ENCODE measurements around the gene FADS6. TPM values are rescaled to one million over a fixed set of nuclear protein-coding genes. Genes with fewer than 3 reads are reported as not detected.

FADS6 gene
- total and polyA plus RNA-seq, 10 of the 15 experiments (the other 5 are each of a cell fraction or from before 2014, with no cell fraction given) = not detected

- TF ChIP-seq RFX5 (IDR thresholded peaks at IDR 0.05; ENCODE audit: low read depth, low read length) (no peak), ZNF622 (IDR thresholded peaks at IDR 0.05) (no peak), ZNF217 (IDR thresholded peaks at IDR 0.05) (no peak), RUNX3 (IDR thresholded peaks at IDR 0.05; ENCODE audit: low read length) (no peak), STAT1 (conservative IDR thresholded peaks at IDR 0.05) (no peak), CHD4 (IDR thresholded peaks at IDR 0.05) (no peak)
Measured at GRCh38 chr17:74848656-74849399, 44.6 kb downstream of the FADS6 start (continued).

DNA sequence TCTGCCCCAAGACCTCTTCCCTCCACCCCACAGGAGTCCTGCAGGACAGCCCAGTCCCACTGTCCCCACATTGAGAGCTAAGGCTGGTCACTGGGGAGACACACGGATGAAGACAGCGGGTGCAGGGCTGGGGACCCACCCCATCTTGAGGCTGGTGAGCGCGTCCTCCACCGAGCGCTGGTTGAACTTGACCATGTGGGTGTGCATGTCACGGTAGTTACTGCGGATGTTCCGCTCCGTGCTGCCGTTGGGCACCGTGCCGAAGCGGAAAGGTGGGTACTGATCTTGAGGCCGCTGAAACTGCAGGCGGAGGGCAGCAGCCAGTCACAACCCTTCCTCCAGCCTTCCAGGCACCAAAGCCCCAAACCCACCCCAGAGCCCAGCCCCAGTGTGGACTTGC is 46.8 kb downstream of the FADS6 start:
- no peak for ATAC-seq
- WGBS (ENCODE audit: insufficient coverage, insufficient replicate concordance, low lambda C conversion rate, missing lambda C conversion rate) = 80% methylated on average over 16 of the region's 16 CpGs
- TF ChIP-seq EZH2 (IDR thresholded peaks at IDR 0.05; ENCODE audit: borderline replicate concordance, control insufficient read depth, low read depth, low read length) (no peak), TCF3 (IDR thresholded peaks at IDR 0.05; ENCODE audit: borderline replicate concordance, insufficient read depth, low read depth, low read length) (no peak), GABPA (IDR thresholded peaks at IDR 0.05; ENCODE audit: low read depth) (no peak), TARDBP (IDR thresholded peaks at IDR 0.05; ENCODE audit: borderline replicate concordance) (no peak), TCF12 (IDR thresholded peaks at IDR 0.05; ENCODE audit: low read depth, low read length) (no peak), CUX1 (IDR thresholded peaks at IDR 0.05; ENCODE audit: insufficient replicate concordance, low read depth, low read length) (no peak), PML (IDR thresholded peaks at IDR 0.05; ENCODE audit: low read length) (no peak)
- TF ChIP-seq, protein P1, sequence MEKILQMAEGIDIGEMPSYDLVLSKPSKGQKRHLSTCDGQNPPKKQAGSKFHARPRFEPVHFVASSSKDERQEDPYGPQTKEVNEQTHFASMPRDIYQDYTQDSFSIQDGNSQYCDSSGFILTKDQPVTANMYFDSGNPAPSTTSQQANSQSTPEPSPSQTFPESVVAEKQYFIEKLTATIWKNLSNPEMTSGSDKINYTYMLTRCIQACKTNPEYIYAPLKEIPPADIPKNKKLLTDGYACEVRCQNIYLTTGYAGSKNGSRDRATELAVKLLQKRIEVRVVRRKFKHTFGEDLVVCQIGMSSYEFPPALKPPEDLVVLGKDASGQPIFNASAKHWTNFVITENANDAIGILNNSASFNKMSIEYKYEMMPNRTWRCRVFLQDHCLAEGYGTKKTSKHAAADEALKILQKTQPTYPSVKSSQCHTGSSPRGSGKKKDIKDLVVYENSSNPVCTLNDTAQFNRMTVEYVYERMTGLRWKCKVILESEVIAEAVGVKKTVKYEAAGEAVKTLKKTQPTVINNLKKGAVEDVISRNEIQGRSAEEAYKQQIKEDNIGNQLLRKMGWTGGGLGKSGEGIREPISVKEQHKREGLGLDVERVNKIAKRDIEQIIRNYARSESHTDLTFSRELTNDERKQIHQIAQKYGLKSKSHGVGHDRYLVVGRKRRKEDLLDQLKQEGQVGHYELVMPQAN (conservative IDR thresholded peaks at IDR 0.05) = no peak
- TF ChIP-seq, protein P2, sequence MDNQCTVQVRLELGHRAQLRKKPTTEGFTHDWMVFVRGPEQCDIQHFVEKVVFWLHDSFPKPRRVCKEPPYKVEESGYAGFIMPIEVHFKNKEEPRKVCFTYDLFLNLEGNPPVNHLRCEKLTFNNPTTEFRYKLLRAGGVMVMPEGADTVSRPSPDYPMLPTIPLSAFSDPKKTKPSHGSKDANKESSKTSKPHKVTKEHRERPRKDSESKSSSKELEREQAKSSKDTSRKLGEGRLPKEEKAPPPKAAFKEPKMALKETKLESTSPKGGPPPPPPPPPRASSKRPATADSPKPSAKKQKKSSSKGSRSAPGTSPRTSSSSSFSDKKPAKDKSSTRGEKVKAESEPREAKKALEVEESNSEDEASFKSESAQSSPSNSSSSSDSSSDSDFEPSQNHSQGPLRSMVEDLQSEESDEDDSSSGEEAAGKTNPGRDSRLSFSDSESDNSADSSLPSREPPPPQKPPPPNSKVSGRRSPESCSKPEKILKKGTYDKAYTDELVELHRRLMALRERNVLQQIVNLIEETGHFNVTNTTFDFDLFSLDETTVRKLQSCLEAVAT (IDR thresholded peaks at IDR 0.05) = no peak

More for the DNA sequence above, 46.8 kb downstream of the FADS6 start:
- in situ Hi-C loops (cut with MboI) (no loop called here), intact Hi-C loops (cut with micrococcal nuclease; ENCODE audit: unreplicated experiment) (no loop called here)
- FAIRE-seq (no peak), DNase-seq (ENCODE audit: low read depth, low spot score) (no peak)
- H3K27ac ChIP-seq (ENCODE audit: control insufficient read depth, insufficient read depth) = no peak overlapping the region
- BruUV-seq (replicated peaks) = no TSS peak
- H3K9ac ChIP-seq (ENCODE audit: control insufficient read depth, insufficient read depth, low read length) = no peak overlapping the region
- RAD21 ChIA-PET (ENCODE audit: unreplicated experiment) = no interaction called here
- no peaks in the 10 kb centered on the region for H3K36me3 ChIP-seq (ENCODE audit: control insufficient read depth in 2 of 2, insufficient read depth in 2 of 2, low read length in 1 of 2)
- H3K4me2 ChIP-seq (ENCODE audit: control insufficient read depth, insufficient read depth) = no peak overlapping the region
- no peak overlapping the region for H3K4me3 ChIP-seq
- H3K9me3 ChIP-seq (replicated peaks; ENCODE audit: control insufficient read depth, insufficient read depth, low read length) = no peaks in the 10 kb centered on the region
- no peaks in the 10 kb centered on the region for H3K27me3 ChIP-seq (replicated peaks in 1 of 2; ENCODE audit: control insufficient read depth in 2 of 2, insufficient read depth in 2 of 2, low read length in 1 of 2)
- SMC1A ChIA-PET (ENCODE audit: uncharacterized antibody, unreplicated experiment) = no interaction called here
- H3K79me2 ChIP-seq (ENCODE audit: control insufficient read depth, insufficient read depth, low read length) = no peaks in the 10 kb centered on the region
- H2AFZ ChIP-seq (ENCODE audit: control insufficient read depth, low read depth, low read length) = no peak overlapping the region
- H3K4me1 ChIP-seq (ENCODE audit: control insufficient read depth, insufficient read depth, low read length) = no peaks in the 10 kb centered on the region; the same call in 1 of the 2 replicates
- POLR2A ChIA-PET = no interaction called here
- no peaks in the 10 kb centered on the region for H4K20me1 ChIP-seq (ENCODE audit: control insufficient read depth, insufficient read depth)
- CTCF ChIA-PET = interaction anchor here (1.9 kb wide), 1 partner anchor 15 kb away, joined by 6 read pairs; no protein-coding TSS in a partner anchor

Measured in GM12878 (cell line).